ENCODE measurements around the gene SERPINE1. TPM values are rescaled to one million over a fixed set of nuclear protein-coding genes. Genes with fewer than 3 reads are reported as not detected.
A peak's percentile ranks its signal among the peaks of the same experiment; 100 is the strongest.
"Not testable (repeated sequence)": the region's sequence is repeated elsewhere in the genome, so short reads cannot be mapped to it uniquely, and the experiment has no call there.

Gene SERPINE1
- total and polyA plus RNA-seq, 9 donors, result 4.0 to 81.6 (median 19.9) TPM

DNA sequence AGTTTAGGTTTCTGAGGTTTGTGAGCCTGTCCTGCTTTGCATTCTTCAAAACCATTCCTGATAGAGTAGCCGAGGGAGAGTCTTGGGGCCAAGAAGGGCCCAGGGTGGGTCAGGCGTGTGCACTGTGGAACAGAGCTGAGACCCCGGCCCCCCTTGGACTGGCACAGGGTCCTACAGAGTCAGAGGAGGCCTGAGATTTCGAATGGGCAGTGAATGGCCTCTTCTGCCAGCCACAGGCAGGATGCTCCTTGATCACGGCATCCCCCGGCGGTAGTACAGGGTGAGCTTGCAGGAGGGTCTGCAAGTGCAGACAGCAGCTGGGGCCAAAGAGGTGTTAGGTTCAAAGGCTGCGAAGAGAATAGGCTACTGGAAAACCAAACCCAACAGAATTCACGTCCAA lies 37.0 kb upstream of the SERPINE1 start:
- TF ChIP-seq POLR2A (IDR thresholded peaks at IDR 0.05) (no peak), EP300 (IDR thresholded peaks at IDR 0.05) (no peak)
- TF ChIP-seq, protein P1, sequence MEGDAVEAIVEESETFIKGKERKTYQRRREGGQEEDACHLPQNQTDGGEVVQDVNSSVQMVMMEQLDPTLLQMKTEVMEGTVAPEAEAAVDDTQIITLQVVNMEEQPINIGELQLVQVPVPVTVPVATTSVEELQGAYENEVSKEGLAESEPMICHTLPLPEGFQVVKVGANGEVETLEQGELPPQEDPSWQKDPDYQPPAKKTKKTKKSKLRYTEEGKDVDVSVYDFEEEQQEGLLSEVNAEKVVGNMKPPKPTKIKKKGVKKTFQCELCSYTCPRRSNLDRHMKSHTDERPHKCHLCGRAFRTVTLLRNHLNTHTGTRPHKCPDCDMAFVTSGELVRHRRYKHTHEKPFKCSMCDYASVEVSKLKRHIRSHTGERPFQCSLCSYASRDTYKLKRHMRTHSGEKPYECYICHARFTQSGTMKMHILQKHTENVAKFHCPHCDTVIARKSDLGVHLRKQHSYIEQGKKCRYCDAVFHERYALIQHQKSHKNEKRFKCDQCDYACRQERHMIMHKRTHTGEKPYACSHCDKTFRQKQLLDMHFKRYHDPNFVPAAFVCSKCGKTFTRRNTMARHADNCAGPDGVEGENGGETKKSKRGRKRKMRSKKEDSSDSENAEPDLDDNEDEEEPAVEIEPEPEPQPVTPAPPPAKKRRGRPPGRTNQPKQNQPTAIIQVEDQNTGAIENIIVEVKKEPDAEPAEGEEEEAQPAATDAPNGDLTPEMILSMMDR (IDR thresholded peaks at IDR 0.05), result no peak
- 90 to 93% (median 91%) methylated on average over 9 of the region's 9 CpGs for WGBS, 3 donors
- Histone ChIP-seq H3K36me3 (no peaks in the 10 kb centered on the region), H3K4me1 (ENCODE audit: insufficient read depth) (peaks cover 5% of the 10 kb centered on the region), H3K27ac (no peak overlapping the region), H3K9me3 (no peaks in the 10 kb centered on the region), H3K4me3 (no peak overlapping the region), H3K27me3 (no peaks in the 10 kb centered on the region)
- no peak for DNase-seq
- intact Hi-C loops (cut with DNase I), result loop anchor here (5.0 to 10.0 kb wide), 3 partner anchors 37 to 615 kb away; partner anchors contain the start of genes SERPINE1 (in 1 of the 4) and TSC22D4 (in 1 of the 4)

GRCh38 chr7:101092266-101092905 lies 34.5 kb upstream of the SERPINE1 start:
- H3K9me3 ChIP-seq; H3K27ac ChIP-seq; H3K36me3 ChIP-seq; H3K4me3 ChIP-seq; DNase-seq; H3K4me1 ChIP-seq (ENCODE audit: insufficient read depth); H3K27me3 ChIP-seq; intact Hi-C loops (cut with DNase I): not testable (repeated sequence)
- 92 to 95% (median 94%) methylated on average over 38 to 50 of the region's 53 CpGs for WGBS, 3 donors

DNA sequence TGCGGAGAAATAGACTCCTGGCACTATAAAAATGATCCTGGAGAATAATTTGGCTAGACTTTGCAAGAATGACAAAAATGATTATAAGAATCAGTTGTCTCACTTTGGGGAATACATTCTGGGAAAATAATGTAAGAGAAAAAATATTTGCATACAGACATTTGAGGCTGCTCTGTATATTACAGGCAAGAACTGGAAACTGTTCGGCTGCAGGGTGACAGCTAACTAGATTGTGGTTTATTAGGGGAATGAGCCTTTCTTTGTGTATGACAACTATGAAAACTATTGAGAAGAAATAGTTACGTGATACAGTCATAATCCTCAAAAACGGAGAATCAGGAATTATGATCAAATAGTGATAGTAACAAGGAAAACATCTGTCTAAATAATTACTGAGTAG lies 33.0 kb upstream of the SERPINE1 start:
- intact Hi-C loops (cut with DNase I), result no loop called here
- TF ChIP-seq, protein P1 (IDR thresholded peaks at IDR 0.05), result no peak
- no peak for TF ChIP-seq EP300 (IDR thresholded peaks at IDR 0.05)
- TF ChIP-seq POLR2A (IDR thresholded peaks at IDR 0.05), result no peak
- H3K4me1 ChIP-seq (ENCODE audit: insufficient read depth), result peaks cover under 1% of the 10 kb centered on the region
- 59 to 77% (median 69%) methylated on average over 4 of the region's 4 CpGs for WGBS, 3 donors
- H3K27me3 ChIP-seq, result no peaks in the 10 kb centered on the region
- DNase-seq, result no peak
- no peaks in the 10 kb centered on the region for H3K9me3 ChIP-seq
- no peaks in the 10 kb centered on the region for H3K36me3 ChIP-seq
- H3K4me3 ChIP-seq, result no peak overlapping the region
- no peak overlapping the region for H3K27ac ChIP-seq

DNA sequence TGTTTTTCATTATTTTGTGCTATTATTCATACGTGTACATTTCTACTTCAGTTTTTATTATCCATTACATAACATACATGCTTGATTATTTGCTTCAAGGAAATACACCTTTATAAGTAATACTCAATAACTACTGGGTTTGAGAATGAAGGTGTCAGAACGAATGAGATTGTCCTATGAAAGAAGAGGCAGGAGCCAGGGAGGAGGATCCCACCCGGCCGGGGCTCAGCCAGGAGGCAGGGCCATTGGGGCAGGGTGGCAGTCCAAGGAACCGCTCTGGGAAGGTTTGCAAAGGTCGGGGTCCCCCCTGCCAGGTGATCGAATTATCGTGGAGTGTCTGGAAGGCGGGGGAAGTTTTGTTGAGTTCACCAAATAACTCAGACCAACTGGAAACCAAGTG lies 32.5 kb upstream of the SERPINE1 start:
- TF ChIP-seq POLR2A (IDR thresholded peaks at IDR 0.05), result no peak
- TF ChIP-seq, protein P1 (IDR thresholded peaks at IDR 0.05), result no peak
- TF ChIP-seq EP300 (IDR thresholded peaks at IDR 0.05), result no peak
- no peak for DNase-seq
- Histone ChIP-seq H3K27ac (no peak overlapping the region), H3K27me3 (no peaks in the 10 kb centered on the region), H3K9me3 (no peaks in the 10 kb centered on the region), H3K36me3 (no peaks in the 10 kb centered on the region), H3K4me3 (no peak overlapping the region), H3K4me1 (ENCODE audit: insufficient read depth) (peaks cover 2% of the 10 kb centered on the region)
- 59 to 63% (median 60%) methylated on average over 9 of the region's 9 CpGs for WGBS, 3 donors
- intact Hi-C loops (cut with DNase I), result no loop called here

GRCh38 chr7:101094791-101095375 lies 32.0 kb upstream of the SERPINE1 start:
- no peaks in the 10 kb centered on the region for H3K27me3 ChIP-seq
- intact Hi-C loops (cut with DNase I), result loop anchor here in 1 of 4 donors (5.0 kb wide), 1 partner anchor 42 kb away; no protein-coding TSS in a partner anchor
- 29 to 32% (median 31%) methylated on average over 12 of the region's 12 CpGs for WGBS, 3 donors
- H3K36me3 ChIP-seq, result no peaks in the 10 kb centered on the region
- TF ChIP-seq POLR2A (IDR thresholded peaks at IDR 0.05) (no peak), EP300 (IDR thresholded peaks at IDR 0.05) (no peak)
- TF ChIP-seq, protein P1 (IDR thresholded peaks at IDR 0.05), result peak in 1 of 3 donors; percentile 23
- H3K27ac ChIP-seq, result no peak overlapping the region
- H3K9me3 ChIP-seq, result no peaks in the 10 kb centered on the region
- H3K4me3 ChIP-seq, result no peak overlapping the region
- H3K4me1 ChIP-seq (ENCODE audit: insufficient read depth), result peaks cover 2% of the 10 kb centered on the region
- DNase-seq, result peak in 1 of 5 donors; percentile 59
